SK-MEL-5 (cell line): ENCODE measurements around the gene ISX. TPM values are rescaled to one million over a fixed set of nuclear protein-coding genes. Genes with fewer than 3 reads are reported as not detected.

Experiments used
- DNase-seq: peaks from one replicate; pipeline ENCODE4 v3.0.0-alpha.2; 2016; ENCODE audit warnings: low read depth, low spot score
- in situ Hi-C: cut with HindIII; loops from 2 replicates; pipeline ENCODE4 v1.10.0; 2016; ENCODE audit warnings: low sequenced_read_pairs, high pct_unique_total_duplicates, low pct_unique_long_range_greater_than_20kb
- total RNA-seq: library from RNA; depleted of rRNA; stranded (reverse); fragments of >200 nt; shearing (Covaris generic); gene quantifications from 2 replicates; pipeline ENCODE4 v1.2.3, GENCODE V29; 2014

Gene ISX
- total RNA-seq, 1 experiment from 2014 or later = not detected

- in situ Hi-C loops = no loop called here
- no peak for DNase-seq
These were observed 19.7 kb downstream of the ISX start for GRCh38 chr22:35085621-35086020.

- in situ Hi-C loops = no loop called here
- no peak for DNase-seq
These were observed 23.2 kb downstream of the ISX start for GRCh38 chr22:35089139-35089538.

GRCh38 chr22:35092406-35092805 is 26.4 kb downstream of the ISX start:
- in situ Hi-C loops = no loop called here
- no peak for DNase-seq

GRCh38 chr22:35098921-35099320 is 33.0 kb downstream of the ISX start:
- no peak for DNase-seq
- in situ Hi-C loops = no loop called here

- DNase-seq = no peak
- in situ Hi-C loops = no loop called here
These were observed 33.9 kb downstream of the ISX start for GRCh38 chr22:35099883-35100282.

GRCh38 chr22:35102663-35103062 is 36.7 kb downstream of the ISX start:
- DNase-seq = no peak
- in situ Hi-C loops = no loop called here

- no peak for DNase-seq
- in situ Hi-C loops = no loop called here
These were observed 37.8 kb downstream of the ISX start for GRCh38 chr22:35103761-35104160.

- in situ Hi-C loops = no loop called here
- DNase-seq = no peak
These were observed 38.5 kb downstream of the ISX start for GRCh38 chr22:35104491-35104890.

- in situ Hi-C loops = no loop called here
- no peak for DNase-seq
These were observed 43.7 kb downstream of the ISX start for GRCh38 chr22:35109616-35110015.

GRCh38 chr22:35111244-35111643 is 45.3 kb downstream of the ISX start:
- no peak for DNase-seq
- in situ Hi-C loops = no loop called here

- in situ Hi-C loops = no loop called here
- no peak for DNase-seq
These were observed 47.4 kb downstream of the ISX start for GRCh38 chr22:35113341-35113740.

- in situ Hi-C loops = no loop called here
These were observed 48.4 kb downstream of the ISX start for GRCh38 chr22:35114131-35114980.

GRCh38 chr22:35115515-35115914 is 49.6 kb downstream of the ISX start:
- in situ Hi-C loops = no loop called here
- no peak for DNase-seq

More at GRCh38 chr22:35114131-35114980, 48.4 kb downstream of the ISX start:
- no peak for DNase-seq

GRCh38 chr22:35116269-35116668 is 50.3 kb downstream of the ISX start:
- no peak for DNase-seq
- in situ Hi-C loops = no loop called here

GRCh38 chr22:35116817-35117216 is 50.9 kb downstream of the ISX start:
- no peak for DNase-seq
- in situ Hi-C loops = no loop called here

- DNase-seq = no peak
- in situ Hi-C loops = no loop called here
These were observed 53.5 kb downstream of the ISX start for GRCh38 chr22:35119494-35119893.

GRCh38 chr22:35124691-35125219 is 58.8 kb downstream of the ISX start:
- DNase-seq = no peak
- in situ Hi-C loops = no loop called here

GRCh38 chr22:35126993-35127392 is 61.0 kb downstream of the ISX start:
- in situ Hi-C loops = no loop called here
- DNase-seq = no peak

- in situ Hi-C loops = no loop called here
These were observed 62.7 kb downstream of the ISX start for GRCh38 chr22:35128637-35129036.

More at GRCh38 chr22:35128637-35129036, 62.7 kb downstream of the ISX start:
- DNase-seq = no peak
